SK-N-SH treated with all-trans-retinoic acid at 6 μM for 48 hours (cell line): ENCODE results near the gene ABCC11.

Experiments
- ATAC-seq: fragments of 200-7000 bp; cut with Tn5 transposase; 3 replicates; pipeline ENCODE4 v1.9.1; 2020; ENCODE audit warnings: mild to moderate bottlenecking, moderate library complexity
- ARNTL ChIP-seq: fragments of 450-650 bp; formaldehyde crosslinking; IDR thresholded peaks from 2 replicates; pipeline ENCODE4 v1.5.0; 2020; ENCODE audit warnings: low read depth, mild to moderate bottlenecking, moderate library complexity, borderline replicate concordance
- BACH2 ChIP-seq: fragments of 250-450 bp; sonication (Bioruptor Pico); IDR thresholded peaks from 2 replicates; pipeline ENCODE4 v1.9.0; 2021; ENCODE audit warnings: mild to moderate bottlenecking, borderline replicate concordance
- CSDC2 ChIP-seq: fragments of 250-450 bp; sonication (Bioruptor Pico); IDR thresholded peaks from 2 replicates; pipeline ENCODE4 v1.5.0; 2020; ENCODE audit warnings: mild to moderate bottlenecking, moderate library complexity
- CSRNP3 ChIP-seq: fragments of 250-450 bp; sonication (Bioruptor Pico); IDR thresholded peaks from 2 replicates; pipeline ENCODE4 v1.5.1; 2021; ENCODE audit warnings: mild to moderate bottlenecking, moderate library complexity
- ESRRG ChIP-seq: fragments of 250-450 bp; sonication (Bioruptor Pico); IDR thresholded peaks from 2 replicates; pipeline ENCODE4 v1.6.1; 2021; ENCODE audit warnings: mild to moderate bottlenecking
- GLIS3 ChIP-seq: fragments of 250-450 bp; sonication (Bioruptor Pico); IDR thresholded peaks from 2 replicates; pipeline ENCODE4 v1.5.0; 2020; ENCODE audit warnings: mild to moderate bottlenecking, moderate library complexity
- ISL1 ChIP-seq: fragments of 250-450 bp; sonication (Bioruptor Pico); IDR thresholded peaks from 2 replicates; pipeline ENCODE4 v2.1.2; 2022; ENCODE audit warnings: mild to moderate bottlenecking, moderate library complexity
- OSR1 ChIP-seq: fragments of 250-450 bp; sonication (Bioruptor Pico); IDR thresholded peaks from 2 replicates; pipeline ENCODE4 v1.8.0; 2022; ENCODE audit warnings: moderate library complexity, mild to moderate bottlenecking, inconsistent platforms
- PATZ1 ChIP-seq: fragments of 250-450 bp; sonication (Bioruptor Pico); IDR thresholded peaks from 2 replicates; pipeline ENCODE4 v1.8.0; 2020; ENCODE audit warnings: mild to moderate bottlenecking, moderate library complexity, borderline replicate concordance
- PPARA ChIP-seq: fragments of 250-450 bp; sonication (Bioruptor Pico); IDR thresholded peaks from 2 replicates; pipeline ENCODE4 v1.5.0; 2020; ENCODE audit warnings: mild to moderate bottlenecking, borderline replicate concordance
- SNAI2 ChIP-seq: fragments of 250-450 bp; sonication (Bioruptor Pico); IDR thresholded peaks from 2 replicates; pipeline ENCODE4 v1.5.0; 2020; ENCODE audit warnings: mild to moderate bottlenecking, moderate library complexity
- TCF4 ChIP-seq: fragments of 250-450 bp; sonication (Bioruptor Pico); IDR thresholded peaks from 2 replicates; pipeline ENCODE4 v1.8.0; 2021; ENCODE audit warnings: mild to moderate bottlenecking, moderate library complexity, borderline replicate concordance
- TOX ChIP-seq: fragments of 250-450 bp; sonication (Bioruptor Pico); IDR thresholded peaks from 2 replicates; pipeline ENCODE4 v1.8.0; 2021; ENCODE audit warnings: mild to moderate bottlenecking, moderate library complexity, borderline replicate concordance
- TSHZ2 ChIP-seq: fragments of 250-450 bp; sonication (Bioruptor Pico); IDR thresholded peaks from 2 replicates; pipeline ENCODE4 v1.5.0; 2020; ENCODE audit warnings: mild to moderate bottlenecking, moderate library complexity
- ZC3H10 ChIP-seq: fragments of 250-450 bp; sonication (Bioruptor Pico); IDR thresholded peaks from 2 replicates; pipeline ENCODE4 v1.5.1; 2021; ENCODE audit warnings: mild to moderate bottlenecking, moderate library complexity
- ZFP3 ChIP-seq: fragments of 250-450 bp; sonication (Bioruptor Pico); IDR thresholded peaks from 2 replicates; pipeline ENCODE4 v1.5.0; 2020; ENCODE audit warnings: mild to moderate bottlenecking, moderate library complexity
- ZFP30 ChIP-seq: fragments of 450-650 bp; formaldehyde crosslinking; IDR thresholded peaks from 2 replicates; pipeline ENCODE4 v1.5.0; 2022; ENCODE audit warnings: mild to moderate bottlenecking, moderate library complexity
- ZNF565 ChIP-seq: fragments of 450-650 bp; formaldehyde crosslinking; conservative IDR thresholded peaks from 2 replicates; pipeline ENCODE4 v1.5.0; 2020; ENCODE audit warnings: low read depth, mild to moderate bottlenecking, moderate library complexity
- ZNF70 ChIP-seq: fragments of 450-650 bp; formaldehyde crosslinking; IDR thresholded peaks from 2 replicates; pipeline ENCODE4 v1.5.0; 2020; ENCODE audit warnings: mild to moderate bottlenecking, moderate library complexity
- ZNF8 ChIP-seq: fragments of 450-650 bp; formaldehyde crosslinking; IDR thresholded peaks from 2 replicates; pipeline ENCODE4 v1.5.0; 2020; ENCODE audit warnings: mild to moderate bottlenecking, moderate library complexity
- TF ChIP-seq, protein P1 (sequence below): fragments of 250-450 bp; sonication (Bioruptor Pico); IDR thresholded peaks from 2 replicates; pipeline ENCODE4 v1.8.0; 2021; ENCODE audit warnings: low read depth, mild to moderate bottlenecking, moderate library complexity, borderline replicate concordance
- TF ChIP-seq, protein P2 (sequence below): fragments of 250-450 bp; sonication (Bioruptor Pico); IDR thresholded peaks from 2 replicates; pipeline ENCODE4 v1.5.1; 2020; ENCODE audit warnings: low read depth, mild to moderate bottlenecking, moderate library complexity

ABCC11 gene

DNA sequence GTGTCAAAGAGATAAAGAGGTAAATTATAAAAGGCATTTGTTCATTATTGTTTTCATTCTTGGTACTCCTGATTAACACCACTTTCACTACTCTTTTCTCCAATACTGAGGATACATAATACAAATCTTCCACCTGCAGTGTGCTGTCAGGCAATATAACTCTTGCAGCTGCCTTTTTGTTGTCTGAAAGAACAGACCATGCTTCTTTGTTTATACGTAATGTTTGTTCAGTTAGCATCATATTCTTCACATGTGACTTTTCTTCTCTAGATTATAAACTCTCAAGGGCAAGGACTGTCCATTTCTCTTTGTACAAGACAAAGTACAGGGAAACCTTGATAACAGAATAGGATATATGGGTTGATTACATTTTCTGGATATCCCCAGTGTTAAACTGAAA, 14.2 kb upstream of the ABCC11 start:
- TF ChIP-seq CSDC2 (CRISPR knock-in tag) (no peak), BACH2 (CRISPR knock-in tag) (no peak), ZNF8 (CRISPR knock-in tag) (no peak), SNAI2 (CRISPR knock-in tag) (no peak), OSR1 (no peak), ZFP3 (CRISPR knock-in tag) (no peak), GLIS3 (CRISPR knock-in tag) (no peak), TOX (CRISPR knock-in tag) (no peak), PATZ1 (CRISPR knock-in tag) (no peak), ZC3H10 (CRISPR knock-in tag) (no peak), ESRRG (CRISPR knock-in tag) (no peak), PPARA (no peak), TCF4 (CRISPR knock-in tag) (no peak), ARNTL (CRISPR knock-in tag) (no peak), CSRNP3 (CRISPR knock-in tag) (no peak)
- no peak for ATAC-seq

DNA sequence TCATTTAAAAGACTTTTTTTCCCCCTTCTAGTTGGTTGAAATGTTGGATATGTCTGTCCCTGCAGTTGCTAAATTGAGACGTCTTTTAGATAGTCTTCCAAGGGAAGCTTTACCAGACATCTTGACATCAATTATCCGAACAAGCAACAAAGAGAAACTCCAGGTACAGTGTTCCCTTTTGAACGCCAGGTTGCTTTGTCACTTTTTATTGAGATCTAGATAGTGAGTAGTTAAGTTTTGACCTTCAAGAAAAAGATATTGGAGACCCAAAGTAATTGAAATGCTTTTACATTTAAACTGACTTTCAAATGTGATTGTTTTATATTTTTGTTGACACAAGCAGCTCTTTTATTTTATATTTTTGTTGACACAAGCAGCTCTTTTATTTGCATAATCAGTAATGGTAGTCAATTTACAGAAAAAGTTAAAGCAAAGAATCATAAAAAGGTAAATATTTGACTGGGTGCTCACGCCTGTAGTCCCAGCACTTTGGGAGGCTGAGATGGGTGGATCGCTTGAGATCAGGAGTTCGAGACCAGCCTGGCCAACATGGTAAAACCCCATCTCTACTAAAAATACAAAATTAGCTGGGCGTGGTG, 9.3 kb upstream of the ABCC11 start:
- TF ChIP-seq ZFP3 (CRISPR knock-in tag) (no peak), PPARA (no peak), CSRNP3 (CRISPR knock-in tag) (no peak), OSR1 (no peak), ISL1 (CRISPR knock-in tag) (no peak), SNAI2 (CRISPR knock-in tag) (no peak), ZNF565 (no peak), TOX (CRISPR knock-in tag) (no peak), BACH2 (CRISPR knock-in tag) (no peak), CSDC2 (CRISPR knock-in tag) (no peak), TSHZ2 (CRISPR knock-in tag) (no peak), GLIS3 (CRISPR knock-in tag) (no peak), ESRRG (CRISPR knock-in tag) (no peak), ZFP30 (CRISPR knock-in tag) (no peak), ZNF70 (CRISPR knock-in tag) (no peak), PATZ1 (CRISPR knock-in tag) (no peak), ZNF8 (CRISPR knock-in tag) (no peak)
- TF ChIP-seq, protein P1, sequence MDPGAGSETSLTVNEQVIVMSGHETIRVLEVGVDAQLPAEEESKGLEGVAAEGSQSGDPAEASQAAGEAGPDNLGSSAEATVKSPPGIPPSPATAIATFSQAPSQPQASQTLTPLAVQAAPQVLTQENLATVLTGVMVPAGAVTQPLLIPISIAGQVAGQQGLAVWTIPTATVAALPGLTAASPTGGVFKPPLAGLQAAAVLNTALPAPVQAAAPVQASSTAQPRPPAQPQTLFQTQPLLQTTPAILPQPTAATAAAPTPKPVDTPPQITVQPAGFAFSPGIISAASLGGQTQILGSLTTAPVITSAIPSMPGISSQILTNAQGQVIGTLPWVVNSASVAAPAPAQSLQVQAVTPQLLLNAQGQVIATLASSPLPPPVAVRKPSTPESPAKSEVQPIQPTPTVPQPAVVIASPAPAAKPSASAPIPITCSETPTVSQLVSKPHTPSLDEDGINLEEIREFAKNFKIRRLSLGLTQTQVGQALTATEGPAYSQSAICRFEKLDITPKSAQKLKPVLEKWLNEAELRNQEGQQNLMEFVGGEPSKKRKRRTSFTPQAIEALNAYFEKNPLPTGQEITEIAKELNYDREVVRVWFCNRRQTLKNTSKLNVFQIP = no peak
- TF ChIP-seq, protein P2, sequence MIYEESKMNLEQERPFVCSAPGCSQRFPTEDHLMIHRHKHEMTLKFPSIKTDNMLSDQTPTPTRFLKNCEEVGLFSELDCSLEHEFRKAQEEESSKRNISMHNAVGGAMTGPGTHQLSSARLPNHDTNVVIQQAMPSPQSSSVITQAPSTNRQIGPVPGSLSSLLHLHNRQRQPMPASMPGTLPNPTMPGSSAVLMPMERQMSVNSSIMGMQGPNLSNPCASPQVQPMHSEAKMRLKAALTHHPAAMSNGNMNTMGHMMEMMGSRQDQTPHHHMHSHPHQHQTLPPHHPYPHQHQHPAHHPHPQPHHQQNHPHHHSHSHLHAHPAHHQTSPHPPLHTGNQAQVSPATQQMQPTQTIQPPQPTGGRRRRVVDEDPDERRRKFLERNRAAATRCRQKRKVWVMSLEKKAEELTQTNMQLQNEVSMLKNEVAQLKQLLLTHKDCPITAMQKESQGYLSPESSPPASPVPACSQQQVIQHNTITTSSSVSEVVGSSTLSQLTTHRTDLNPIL (CRISPR knock-in tag) = no peak
- TF ChIP-seq, all 23 proteins: peak for 0
- ATAC-seq = no peak
